Measurements from ENCODE around the gene SBF2.

- TF ChIP-seq FOXM1 (IDR thresholded peaks at IDR 0.05; ENCODE audit: borderline replicate concordance) (no peak), FOXA1 (IDR thresholded peaks at IDR 0.05) (no peak), HDGF (IDR thresholded peaks at IDR 0.05; ENCODE audit: borderline replicate concordance) (no peak), ARNT (IDR thresholded peaks at IDR 0.05) (no peak), SUZ12 (IDR thresholded peaks at IDR 0.05) (no peak), BHLHE40 (IDR thresholded peaks at IDR 0.05; ENCODE audit: borderline replicate concordance) (no peak), ZNF384 (IDR thresholded peaks at IDR 0.05) (no peak), TARDBP (IDR thresholded peaks at IDR 0.05) (no peak), L3MBTL2 (conservative IDR thresholded peaks at IDR 0.05) (no peak), PKNOX1 (IDR thresholded peaks at IDR 0.05) (no peak), CTBP1 (IDR thresholded peaks at IDR 0.05; ENCODE audit: borderline replicate concordance) (no peak), SP1 (IDR thresholded peaks at IDR 0.05) (no peak), NFRKB (IDR thresholded peaks at IDR 0.05) (no peak), ELF4 (IDR thresholded peaks at IDR 0.05) (no peak)
These were observed 21.9 kb downstream of the SBF2 start for GRCh38 chr11:10272132-10272531.

Data from HEK293T (cell line).